ENCODE data around the gene URGCP. TPM values are rescaled to one million over a fixed set of nuclear protein-coding genes. Genes with fewer than 3 reads are reported as not detected.

URGCP gene
- total and polyA plus RNA-seq, 2 experiments from 2014 or later, result 7.2 to 13.2 TPM

GRCh38 chr7:43884617-43885016, 21.8 kb downstream of the URGCP start (continued):
- no peak for TF ChIP-seq ZNF462 (CRISPR knock-in tag; IDR thresholded peaks at IDR 0.05)
- no peak for TF ChIP-seq NANOG (IDR thresholded peaks at IDR 0.05; ENCODE audit: borderline replicate concordance)
- no peak for TF ChIP-seq EZH2 (IDR thresholded peaks at IDR 0.05; ENCODE audit: low read depth, unreplicated experiment)
- TF ChIP-seq ETS1 (IDR thresholded peaks at IDR 0.05), result no peak

GRCh38 chr7:43884209-43884608, 22.2 kb downstream of the URGCP start:
- DNase-seq (ENCODE audit: low spot score) (no peak), ATAC-seq (no peak)
- no peak overlapping the region for H3K4me3 ChIP-seq
- H3K36me3 ChIP-seq (ENCODE audit: insufficient read depth), result no peaks in the 10 kb centered on the region
- Mint-ChIP-seq H3K27ac (no peak overlapping the region), H3K27me3 (ENCODE audit: insufficient read depth, low read depth, poor library complexity) (no peaks in the 10 kb centered on the region), H3K4me3 (no peak overlapping the region), H3K9me3 (no peaks in the 10 kb centered on the region), H3K36me3 (ENCODE audit: low read depth) (peaks cover 16% of the 10 kb centered on the region), H3K4me1 (peaks cover 16% of the 10 kb centered on the region)
- no peaks in the 10 kb centered on the region for H3K27me3 ChIP-seq (ENCODE audit: insufficient read depth)
- no peak overlapping the region for H2AFZ ChIP-seq
- H3K9me2 ChIP-seq (ENCODE audit: insufficient read depth), result no peaks in the 10 kb centered on the region
- H3K79me2 ChIP-seq (replicated peaks; ENCODE audit: insufficient read depth), result peaks cover 2% of the 10 kb centered on the region; the same call in 1 of the 2 replicates
- no peak overlapping the region for H3K4me2 ChIP-seq
- peaks cover 7% of the 10 kb centered on the region; the same call in 1 of the 2 replicates for H4K20me1 ChIP-seq (replicated peaks; ENCODE audit: insufficient read depth)
- TF ChIP-seq ZNF114 (CRISPR knock-in tag; IDR thresholded peaks at IDR 0.05), result no peak
- no peak for TF ChIP-seq ETS1 (IDR thresholded peaks at IDR 0.05)
- TF ChIP-seq EZH2phosphoT487 (IDR thresholded peaks at IDR 0.05; ENCODE audit: unreplicated experiment), result no peak
- TF ChIP-seq ZNF462 (CRISPR knock-in tag; IDR thresholded peaks at IDR 0.05), result no peak
- no peak for TF ChIP-seq ZNF331 (CRISPR knock-in tag; IDR thresholded peaks at IDR 0.05; ENCODE audit: low read depth)
- H3K27ac ChIP-seq (ENCODE audit: low read depth), result no peak overlapping the region
- H3K4me1 ChIP-seq (ENCODE audit: insufficient read depth), result peaks cover 7% of the 10 kb centered on the region; the same call in 1 of the 2 replicates
- no peaks in the 10 kb centered on the region for H3F3A ChIP-seq (replicated peaks; ENCODE audit: low read depth)

Data from GM23338 (cell line).